Stimulated activated CD8-positive, alpha-beta memory T cell treated with anti-CD3 and anti-CD28 coated beads, Interleukin-4, amount 100 ng/mL, for 1 hour (primary cell): ENCODE measurements around the gene SRMS.

Source experiments
- DNase-seq, 2 donors: peaks; one replicate each; pipeline ENCODE4 v3.0.0-alpha.2; 2020; ENCODE audit warnings: low read depth in 2 of 2, low spot score in 1 of 2

Gene SRMS, protein sequence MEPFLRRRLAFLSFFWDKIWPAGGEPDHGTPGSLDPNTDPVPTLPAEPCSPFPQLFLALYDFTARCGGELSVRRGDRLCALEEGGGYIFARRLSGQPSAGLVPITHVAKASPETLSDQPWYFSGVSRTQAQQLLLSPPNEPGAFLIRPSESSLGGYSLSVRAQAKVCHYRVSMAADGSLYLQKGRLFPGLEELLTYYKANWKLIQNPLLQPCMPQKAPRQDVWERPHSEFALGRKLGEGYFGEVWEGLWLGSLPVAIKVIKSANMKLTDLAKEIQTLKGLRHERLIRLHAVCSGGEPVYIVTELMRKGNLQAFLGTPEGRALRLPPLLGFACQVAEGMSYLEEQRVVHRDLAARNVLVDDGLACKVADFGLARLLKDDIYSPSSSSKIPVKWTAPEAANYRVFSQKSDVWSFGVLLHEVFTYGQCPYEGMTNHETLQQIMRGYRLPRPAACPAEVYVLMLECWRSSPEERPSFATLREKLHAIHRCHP

DNA sequence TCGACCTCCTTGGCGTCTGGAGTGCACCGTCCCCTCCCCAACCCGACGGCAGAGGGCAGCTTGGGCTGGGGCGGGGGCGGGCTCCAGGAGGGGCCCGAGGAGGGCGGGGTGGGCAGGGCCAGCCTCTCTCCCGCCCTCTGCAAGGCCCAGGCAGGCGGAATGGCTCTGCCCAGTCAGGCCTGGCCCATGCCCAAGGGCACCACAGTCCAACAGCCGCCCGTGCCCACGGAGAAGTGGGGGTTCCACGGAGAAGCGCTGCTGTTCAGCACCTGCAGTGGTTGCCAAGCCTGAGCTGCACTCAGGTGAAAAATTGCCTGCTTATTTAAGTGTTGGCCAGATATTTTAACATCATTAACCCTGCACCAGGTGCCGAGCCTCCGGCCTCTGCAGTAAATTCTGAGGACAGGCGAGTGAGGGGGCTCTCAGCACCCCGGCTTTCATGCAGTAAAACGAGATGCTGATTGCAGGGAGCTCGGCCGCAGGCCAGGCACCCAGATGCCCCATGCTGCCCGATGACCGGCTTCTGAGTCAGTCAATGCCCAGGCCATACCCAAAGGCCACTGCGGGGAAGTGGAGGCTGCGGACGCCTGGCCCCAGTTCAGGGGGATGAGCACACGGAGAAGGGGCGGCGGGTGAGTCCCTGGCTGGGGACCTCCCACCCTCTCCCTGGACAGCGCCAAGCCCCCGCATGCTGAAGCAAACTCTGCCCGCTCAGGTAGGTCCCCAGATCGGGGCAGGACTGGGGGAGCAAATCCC lies at the start of gene SRMS:
Gene SRMS (minus strand): TSS at position 25 of the 756 bp plus-strand sequence. CDS start 286 bp downstream, outside the sequence.
- no peak for DNase-seq

DNA sequence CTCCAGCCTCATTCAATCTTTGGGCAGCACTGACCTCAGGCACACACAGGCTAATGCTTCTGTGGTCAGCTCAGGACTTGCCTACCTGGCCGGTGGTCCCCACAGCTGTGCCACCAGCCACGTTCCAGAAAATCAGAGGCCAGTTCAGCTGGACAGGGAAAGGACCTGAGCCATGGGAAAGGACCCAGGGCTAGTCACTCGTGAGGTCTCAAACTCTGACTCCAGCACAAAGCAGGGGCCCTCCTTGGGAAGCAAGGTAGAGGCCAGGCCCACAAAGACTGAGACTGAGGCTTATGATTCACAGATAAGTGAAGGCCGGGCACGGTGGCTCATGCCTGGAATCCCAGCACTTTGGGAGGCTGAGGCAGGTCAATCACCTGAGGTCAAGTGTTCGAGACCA lies 48.9 kb upstream of the SRMS start:
- no peak for DNase-seq

DNA sequence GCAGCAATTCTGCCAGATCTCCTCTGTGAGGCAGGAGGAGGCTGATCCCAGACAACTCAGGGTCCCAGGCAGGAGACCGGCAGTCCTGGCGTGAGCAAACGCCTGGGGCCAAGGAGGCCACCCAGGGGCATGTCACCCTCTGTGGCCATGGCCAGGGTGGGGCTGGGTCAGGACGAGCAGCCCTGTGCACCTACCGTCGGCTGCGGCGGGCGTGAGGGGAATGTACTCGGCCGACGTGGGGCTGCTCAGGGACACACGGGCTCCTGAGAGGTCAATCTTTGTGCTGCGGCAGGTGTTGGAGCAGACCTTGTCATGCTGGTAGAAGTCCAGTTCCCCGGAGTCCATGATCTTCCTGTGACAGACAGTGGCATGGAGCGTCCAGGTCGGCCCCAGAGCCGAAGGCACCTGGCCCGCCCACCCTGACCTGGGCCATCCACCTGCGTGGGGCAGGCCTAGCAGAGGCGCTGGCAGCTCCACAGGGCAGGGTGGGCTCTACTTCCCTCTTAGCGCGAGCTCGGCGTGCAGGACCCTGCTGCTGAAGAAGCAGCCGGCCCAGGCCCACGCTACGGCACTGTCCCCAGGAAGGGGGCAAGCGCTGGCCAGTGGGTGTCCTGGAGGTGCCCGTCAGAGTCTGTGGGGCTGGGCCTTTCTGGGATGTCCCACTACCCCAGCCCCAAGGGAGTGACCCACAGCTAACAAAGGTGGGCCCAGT lies 48.0 kb upstream of the SRMS start:
- no peak for DNase-seq

DNA sequence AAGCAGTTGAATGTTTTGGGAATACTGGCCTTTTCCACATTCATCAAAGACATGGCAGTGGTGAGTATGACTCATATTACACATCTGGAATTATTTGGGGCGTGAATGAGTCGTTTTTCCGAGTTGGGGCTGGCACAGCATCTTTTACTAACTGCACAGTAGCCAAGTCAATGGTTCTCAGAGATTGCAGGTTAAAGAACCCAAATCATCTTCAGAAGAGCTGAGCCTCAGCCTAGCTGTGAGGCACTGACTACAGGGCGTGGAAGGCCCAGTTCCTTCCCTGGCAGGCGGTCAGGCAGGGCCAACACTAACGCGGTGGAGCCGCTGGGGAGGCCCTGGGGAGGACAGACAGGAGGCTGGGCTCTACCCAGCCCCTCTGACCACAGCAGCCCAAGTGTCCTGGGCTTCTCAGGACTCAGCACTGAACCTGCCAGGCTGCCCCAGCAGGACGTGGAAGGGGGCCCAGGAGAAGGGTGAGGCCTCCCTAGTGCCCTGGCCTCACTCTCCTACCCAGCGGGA lies 46.6 kb upstream of the SRMS start:
- DNase-seq, result no peak

DNA sequence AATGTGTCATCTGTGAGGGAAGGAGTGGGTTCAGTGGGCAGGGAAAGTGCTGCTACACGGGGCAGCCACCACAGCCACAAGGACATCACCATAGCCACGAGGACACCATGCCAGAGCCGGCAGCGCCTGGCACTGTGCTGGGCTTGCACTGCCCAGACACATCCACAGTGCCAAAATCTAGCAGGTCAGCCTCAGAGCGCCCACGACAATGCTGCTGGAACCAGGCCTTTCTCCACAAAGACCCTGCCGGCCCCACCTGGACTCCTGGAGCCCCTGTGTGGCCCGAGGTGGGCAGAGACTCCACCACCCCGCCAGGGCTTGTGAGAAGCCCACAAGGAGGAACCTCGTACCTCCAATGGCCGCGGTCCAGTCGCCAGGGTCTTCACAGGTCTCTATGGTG lies 45.1 kb upstream of the SRMS start:
- no peak for DNase-seq

DNA sequence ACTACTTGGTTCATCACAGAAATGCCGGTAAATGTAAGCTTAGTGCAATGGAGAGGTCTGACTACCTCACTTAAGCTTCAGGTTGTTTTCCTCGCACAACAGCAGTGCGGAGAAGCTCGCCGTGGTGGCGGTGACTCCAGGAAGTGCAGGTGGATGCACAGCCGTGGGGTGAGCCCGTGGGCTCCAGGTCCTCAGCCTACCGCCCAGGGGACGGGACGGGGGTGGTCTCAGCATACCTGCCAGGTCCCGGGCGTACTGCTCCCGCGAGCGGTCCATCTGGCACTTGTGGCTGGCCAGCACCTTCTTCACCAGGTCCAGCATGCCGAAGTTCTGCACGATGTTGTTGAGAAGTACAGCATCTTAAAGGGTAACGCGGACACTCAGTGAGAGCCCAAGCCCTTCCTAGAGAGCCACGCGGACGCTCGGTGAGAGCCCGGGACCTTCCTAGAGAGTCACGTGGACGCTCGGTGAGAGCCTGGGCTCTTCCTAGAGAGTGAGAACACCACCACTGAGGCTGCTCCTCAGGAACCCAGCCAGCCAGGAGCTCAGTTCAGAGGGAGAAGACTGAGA lies 44.3 kb upstream of the SRMS start:
- no peak for DNase-seq

DNA sequence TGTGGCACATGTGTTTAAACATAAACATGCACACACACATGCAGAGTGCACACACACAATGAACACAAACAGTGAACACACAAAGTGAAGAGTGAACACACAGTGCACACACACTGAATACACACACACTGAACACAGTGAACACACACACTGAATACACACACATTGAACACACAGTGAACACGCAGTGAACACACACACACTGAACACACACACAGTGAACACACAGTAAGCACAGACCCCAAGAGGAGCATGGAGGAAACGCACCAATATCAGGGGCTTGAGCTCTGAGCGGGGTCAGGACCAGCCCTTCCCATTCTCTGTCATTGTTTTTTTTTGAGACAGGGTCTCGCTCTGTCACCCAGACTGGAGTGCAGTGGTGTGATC lies 43.6 kb upstream of the SRMS start:
- DNase-seq, result no peak

DNA sequence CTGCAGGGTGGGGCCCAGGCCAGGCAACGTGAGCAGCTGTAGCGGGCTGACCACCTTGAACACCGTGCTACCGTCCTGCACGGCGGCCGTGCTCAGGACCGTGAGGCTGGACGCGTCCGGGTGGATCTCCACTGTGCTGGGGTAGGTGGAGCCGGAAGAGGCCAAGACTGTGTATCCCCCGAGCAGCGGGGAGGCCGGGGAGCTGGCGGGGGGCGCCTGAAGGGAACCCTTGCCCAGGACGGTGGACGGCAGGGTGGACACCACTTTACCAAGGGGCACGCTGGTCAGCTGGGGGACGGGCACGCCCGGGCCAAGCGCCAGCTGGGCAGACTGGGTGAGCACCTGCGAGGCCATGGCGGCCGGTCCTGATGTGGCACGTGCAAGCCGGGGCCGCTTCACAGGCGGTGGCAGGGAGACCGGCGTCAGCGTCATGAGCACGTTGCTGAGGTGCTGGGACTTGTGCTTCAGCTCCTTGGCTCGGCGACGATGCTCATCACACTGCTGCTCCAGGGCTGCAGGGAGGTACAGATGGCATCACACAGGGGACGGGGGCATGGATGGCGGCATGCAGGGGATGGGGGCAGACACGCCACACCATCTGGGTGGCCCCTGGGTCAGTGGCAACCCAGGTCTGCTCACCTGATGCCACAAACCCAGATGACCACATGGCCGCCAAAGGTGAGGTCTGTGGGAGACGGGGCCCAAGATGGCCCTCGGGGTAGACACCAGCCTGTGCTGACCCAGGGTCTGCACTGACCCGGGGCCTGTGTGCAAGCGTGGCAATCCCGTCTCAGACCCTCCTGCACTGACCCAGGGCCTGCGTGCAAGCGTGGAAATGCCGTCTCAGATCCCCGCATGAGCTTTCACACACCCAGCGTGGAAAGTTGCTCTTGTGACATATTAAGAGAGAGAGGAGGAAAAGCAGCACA lies 42.9 kb upstream of the SRMS start:
- DNase-seq, result no peak

DNA sequence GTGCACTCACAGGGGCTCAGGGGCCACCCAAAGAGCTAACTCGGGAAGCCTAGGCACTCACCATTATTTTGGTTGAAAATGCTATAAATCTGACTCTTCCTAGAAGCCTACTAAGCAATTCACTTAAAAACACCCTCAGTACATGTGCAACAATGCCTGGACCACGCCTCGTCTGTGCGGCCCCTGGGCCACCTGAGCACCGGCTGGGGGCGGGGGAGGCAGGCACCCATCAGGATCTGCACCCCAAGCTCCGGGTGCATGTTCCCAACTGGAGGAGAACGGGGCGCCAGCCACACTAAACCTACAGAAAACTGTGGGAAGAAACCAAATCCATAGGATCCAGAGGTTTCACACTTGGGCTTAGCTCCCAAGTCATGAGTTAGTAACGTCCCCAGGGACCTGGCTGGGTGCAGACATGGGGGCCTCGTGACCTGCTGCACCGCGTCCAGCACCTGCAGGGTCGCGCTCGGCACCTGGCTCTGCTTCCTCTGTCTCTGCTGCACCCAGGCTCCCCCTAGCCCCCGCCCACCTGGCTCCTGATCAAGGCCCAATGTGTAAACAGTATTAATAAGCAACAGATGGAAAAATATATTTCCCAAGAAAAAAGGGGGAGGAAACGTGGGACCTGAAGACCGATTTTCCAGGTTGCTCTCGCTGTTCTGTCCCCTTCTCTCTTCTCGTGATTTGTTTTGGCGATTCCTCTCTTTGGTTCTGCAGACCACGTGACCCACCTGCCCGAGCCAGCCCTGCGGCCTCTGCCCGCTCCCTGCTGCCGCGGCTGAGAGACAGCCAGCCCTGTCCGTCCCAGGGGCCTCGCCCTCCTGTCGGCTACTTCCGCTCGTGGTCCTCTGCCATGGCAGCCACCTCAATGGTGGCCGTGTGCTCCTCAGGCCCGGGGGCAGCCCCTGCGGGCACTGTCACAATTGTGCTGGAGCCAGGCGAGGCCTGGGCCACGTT lies 42.0 kb upstream of the SRMS start:
- no peak for DNase-seq

DNA sequence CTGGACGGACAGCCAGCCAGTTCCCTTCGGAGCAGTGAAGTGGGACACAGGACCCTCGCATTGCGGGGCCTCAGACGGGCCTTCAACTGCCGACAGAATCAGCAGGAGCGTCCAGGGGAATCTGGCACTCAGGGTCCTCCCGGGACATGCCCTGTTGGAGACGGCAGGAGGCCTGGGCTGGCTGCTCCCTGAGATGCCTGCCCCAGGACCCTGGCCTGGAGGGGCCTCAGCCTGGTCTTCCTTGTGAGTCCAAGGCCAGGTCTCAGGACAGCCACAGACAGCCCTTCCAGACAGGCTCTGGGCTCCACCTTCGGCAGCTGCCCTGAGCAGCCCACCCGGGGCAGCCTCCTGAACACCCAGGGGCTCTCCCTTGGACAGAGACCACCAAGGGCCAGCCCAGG lies 41.1 kb upstream of the SRMS start:
- DNase-seq, result no peak

DNA sequence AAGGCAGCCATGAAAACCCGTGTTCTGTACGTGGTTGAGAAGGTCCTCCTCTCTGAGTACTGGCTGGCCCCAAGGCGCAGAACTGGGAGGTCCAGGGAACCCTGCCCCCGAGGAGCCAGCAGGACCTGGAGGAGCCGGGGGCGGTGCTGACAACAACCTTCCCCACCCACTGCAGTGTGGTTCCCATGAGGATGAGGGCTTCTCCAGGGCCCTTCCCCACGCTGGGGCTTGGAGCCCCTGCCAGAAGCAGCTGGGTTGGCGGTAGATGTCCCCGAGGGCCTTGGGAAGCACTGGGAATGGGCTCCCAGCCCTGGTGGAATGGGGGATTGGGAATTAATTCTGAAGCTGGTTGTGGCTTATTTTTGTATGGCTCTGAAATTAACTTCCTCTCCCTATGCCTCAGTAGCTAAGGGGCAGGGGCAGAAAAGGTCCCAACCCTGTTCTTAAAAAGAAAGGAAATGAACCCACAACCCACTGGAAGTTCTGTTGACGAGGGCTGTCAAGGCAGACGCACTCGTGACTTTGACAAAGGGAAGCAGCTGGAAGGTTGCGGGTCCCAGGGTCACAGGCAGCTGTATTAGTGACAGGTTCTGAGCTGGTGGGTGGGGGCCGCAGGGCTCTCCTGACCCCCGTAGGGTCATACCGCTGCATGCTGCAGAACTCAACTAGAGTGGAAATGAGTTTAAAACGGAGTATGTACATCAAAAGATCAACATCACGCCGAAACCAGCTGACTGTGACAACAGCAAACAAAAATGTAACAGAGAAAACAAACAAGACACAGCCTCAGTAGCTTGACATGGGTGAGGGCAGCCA lies 40.4 kb upstream of the SRMS start:
- no peak for DNase-seq

DNA sequence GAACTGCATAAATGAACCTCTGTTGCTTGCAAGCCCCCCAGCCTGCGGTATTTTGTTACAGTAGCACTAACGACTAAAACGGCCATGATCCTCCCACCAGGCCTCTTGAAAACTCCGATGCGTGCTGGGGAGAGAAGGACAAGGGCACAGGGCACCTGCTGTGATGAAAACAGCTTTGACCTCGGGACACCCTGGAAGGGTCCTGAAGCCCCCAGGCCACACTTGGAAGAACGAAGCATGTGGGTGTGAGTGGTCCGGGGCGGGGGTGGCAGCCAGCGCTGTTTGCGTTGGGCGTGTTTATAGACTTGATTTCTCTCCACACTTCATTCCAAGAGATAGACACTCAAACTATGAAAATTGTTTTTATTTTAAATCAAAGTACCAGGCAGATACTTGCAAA lies 39.7 kb upstream of the SRMS start:
- no peak for DNase-seq

DNA sequence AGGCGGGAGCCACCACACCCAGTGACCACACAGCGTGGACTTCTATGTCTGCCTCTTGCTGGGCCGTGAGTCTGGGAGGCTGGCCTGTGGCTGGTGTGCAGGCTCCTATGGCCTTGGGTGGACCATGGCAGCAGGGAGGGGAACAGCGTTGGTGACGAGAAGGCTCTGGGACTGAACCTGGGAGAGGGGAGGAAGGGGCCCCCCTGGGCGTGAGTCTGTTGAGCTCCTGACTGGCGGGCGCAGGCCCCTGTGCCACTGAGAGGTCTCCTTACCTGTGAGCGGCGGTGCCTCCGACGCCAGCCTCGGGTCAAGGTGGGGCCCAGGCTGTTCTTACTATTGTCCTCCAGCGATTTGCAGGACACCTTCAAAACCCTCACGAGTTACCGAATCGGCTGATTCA lies 39.2 kb upstream of the SRMS start:
- no peak for DNase-seq

DNA sequence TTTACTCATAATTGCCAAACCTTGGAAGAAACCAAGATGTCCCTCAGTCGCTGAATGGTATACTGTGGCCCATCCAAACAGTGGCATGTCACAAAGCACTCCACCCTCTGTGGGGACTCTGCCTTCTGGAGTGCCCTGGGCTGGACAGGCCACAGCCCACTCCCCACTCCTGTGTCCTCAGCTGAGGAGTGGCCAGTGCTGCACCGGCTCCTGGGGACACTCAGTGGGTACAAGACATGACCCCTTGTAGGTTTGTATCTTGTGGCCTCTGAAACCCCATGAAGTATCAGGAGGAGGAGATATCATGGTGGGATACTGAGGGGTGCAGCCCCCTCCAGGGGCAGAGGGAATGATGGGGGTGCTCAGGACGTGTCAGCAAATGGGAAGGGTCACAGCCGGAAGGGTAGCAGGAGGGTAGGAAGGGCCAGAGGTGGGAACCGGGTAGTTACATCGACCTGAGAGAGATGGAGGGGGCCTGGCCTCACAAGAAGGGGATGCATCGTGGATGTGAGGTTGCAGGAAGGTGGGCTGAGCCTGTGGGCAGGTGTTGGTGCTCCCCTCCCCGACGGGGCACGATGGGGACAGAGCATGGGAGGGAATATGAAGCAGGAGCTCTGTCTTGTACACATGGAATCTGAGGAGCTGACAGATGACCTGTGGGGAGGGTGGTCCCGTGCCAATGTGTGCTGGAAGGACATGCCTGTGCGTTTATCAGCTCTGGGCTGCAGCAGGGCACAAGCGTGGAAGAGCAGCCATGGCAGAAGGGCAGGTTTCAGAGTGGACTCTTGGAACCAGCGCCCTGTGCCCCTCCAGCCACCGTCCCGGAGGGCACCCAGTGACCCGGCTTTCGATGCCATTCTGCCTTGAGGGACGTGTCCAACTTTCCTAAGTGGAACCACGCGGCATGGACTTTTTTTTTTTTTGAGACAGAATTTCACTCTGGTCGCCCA lies 38.3 kb upstream of the SRMS start:
- DNase-seq, result no peak

DNA sequence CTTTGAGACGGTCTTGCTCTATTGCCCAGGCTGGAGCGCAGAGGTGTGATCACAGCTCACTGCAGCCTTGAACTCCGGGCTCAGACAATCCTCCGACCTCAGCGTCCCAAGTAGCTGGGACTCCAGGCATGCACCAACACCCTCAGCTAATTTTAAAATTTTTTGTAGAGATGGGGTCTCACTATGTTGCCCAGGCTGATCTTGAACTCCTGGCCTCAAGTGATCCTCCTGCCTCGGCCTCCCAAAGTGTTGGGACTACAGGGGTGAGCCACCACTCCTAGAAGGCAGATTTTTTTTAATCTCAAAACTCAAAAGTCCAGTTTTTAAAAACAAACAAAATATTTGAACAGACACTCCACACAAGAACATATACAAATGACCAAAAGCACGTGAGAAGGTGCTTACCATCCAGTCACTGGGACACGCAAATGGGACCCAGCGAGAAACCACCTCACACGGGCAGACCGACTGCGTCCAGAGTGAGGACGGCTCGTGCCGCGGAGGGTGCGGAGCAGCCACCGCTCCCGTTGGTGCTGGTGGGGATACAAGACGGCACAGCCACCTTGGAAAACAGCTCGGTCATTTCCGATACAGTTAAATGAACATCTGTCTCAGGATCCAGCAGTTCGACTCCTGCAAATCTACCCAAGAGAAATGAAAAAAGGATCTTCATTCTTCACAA lies 35.0 kb upstream of the SRMS start:
- DNase-seq, result no peak

DNA sequence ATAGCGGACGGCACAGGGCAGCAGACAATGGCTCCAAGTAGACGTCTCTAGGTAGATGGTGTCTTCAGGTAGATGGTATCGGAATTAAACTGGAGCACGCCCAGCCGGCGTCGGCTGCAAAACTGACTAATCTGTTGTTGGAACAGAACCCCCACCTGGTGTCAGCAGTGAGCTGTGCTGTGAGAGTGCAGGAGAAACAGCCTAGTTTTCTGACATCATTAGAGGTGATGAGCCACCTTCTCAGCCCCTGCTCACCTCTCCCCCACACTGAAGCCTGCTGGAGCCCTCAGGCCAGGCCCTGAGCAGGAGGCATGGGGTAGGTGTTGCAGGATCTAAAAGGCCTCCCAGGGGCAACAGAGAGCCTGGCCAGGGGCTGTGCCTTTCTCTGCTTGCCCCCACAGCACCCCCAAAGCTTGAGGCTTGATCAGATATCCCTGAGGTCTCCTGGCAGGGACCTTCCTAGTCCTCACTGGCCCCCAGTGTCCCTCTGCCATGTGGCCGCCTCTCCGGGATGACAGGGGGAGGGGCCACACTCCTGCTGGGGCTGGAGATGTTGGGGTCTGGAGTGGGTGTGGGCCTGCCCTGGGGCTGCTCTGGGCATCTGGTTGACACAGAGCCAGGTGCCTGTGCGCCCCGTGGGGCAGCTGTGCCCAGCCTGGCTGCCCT lies 33.4 kb upstream of the SRMS start:
- peak in 1 of 2 donors; percentile 56 for DNase-seq
